Globus pallidus (tissue), 1 donor: Measurements from ENCODE around the gene RNF113B.

Experiments
- DNase-seq: peaks from one replicate; pipeline ENCODE4 v3.0.0-alpha.2; 2015; ENCODE audit warnings: low spot score

Gene RNF113B

DNA sequence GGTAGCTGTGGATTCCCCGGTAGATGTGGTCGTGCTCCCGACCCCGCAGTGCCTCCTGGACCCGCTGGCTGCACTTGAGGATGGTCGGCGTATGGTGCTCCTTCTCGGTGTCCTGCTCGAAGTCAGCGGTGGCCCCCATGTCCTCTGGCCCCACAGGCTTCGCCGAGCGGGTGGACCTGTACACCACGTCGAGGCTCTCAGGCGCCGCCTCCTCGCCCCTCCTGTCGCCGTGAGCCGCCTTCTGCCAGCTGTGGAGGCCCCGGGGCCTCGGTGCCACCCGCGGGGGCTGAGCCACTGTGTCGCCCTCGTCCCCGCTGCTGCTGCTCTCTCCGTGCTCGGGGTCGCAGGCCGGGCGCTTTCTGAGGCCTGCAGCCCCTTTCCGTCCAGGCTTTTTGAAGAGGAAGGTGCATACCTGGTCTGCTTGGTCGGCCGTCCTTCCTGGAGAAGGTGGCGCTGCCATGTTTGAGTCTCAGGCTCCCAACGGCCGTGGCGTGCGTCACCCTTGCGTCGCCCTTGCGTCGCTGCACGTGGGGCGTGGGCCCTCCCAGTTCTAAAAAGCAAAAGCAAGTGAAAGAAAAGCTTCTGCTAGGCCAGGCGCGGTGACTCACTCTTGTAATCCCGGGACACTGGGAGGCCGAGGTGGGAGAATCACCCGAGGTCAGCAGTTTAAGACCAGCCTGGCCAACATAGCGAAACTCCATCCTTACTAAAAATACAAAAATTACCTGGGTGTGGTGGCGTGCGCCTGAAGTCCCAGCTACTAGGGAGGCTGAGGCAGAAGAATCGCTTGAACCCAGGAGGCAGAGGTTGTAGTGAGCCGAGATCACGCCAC is at the start of gene RNF113B:
Gene RNF113B, minus strand, starts transcription at position 493 of the 832 bp plus-strand sequence. Its CDS starts 33 bp downstream, at position 460.
- no peak for DNase-seq

- DNase-seq = no peak
Measured at GRCh38 chr13:98226496-98226895, 49.4 kb upstream of the RNF113B start.

DNA sequence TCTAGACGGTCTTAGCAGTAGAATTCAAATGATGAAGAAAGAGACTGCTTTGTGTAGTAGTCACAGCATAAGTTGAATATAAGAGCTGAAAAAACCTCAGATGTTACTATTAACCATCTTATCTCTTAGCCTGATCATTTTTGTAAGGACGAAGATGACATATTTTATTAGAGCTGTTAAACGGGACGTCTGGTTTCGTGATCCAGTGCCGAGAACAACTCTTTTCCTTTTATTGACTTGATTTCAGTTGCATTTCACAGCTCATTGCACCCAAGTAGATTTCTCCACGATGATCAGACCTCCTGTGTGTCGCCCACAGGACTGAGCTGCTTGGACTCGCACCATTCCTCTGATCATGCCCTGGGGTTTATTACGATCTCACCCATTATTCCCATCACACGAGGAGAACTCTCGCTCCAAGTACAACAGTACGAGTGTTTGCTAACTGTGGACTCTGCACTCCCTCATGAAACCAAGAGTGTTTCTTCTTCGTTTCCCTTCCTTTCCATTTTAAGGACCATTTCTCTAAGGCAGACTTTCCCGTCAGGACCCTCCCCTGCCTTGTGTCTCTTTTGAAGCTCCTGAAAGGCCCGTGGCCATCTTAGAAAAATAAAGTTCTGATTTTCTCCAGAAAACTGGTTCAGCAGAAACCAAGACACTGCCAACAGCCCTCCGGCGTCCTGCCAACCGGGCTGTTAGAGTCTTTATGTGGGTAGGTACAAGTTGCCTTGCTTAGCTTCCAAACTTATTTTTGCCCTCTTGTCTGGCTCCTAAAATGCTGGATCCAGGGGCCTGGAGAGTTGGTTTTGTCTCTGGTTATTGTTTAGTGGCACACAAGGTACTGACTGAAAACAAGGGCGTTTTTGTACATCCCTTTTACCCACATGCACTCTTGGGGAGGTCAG is 48.2 kb upstream of the RNF113B start:
- DNase-seq = peak; percentile 64

DNA sequence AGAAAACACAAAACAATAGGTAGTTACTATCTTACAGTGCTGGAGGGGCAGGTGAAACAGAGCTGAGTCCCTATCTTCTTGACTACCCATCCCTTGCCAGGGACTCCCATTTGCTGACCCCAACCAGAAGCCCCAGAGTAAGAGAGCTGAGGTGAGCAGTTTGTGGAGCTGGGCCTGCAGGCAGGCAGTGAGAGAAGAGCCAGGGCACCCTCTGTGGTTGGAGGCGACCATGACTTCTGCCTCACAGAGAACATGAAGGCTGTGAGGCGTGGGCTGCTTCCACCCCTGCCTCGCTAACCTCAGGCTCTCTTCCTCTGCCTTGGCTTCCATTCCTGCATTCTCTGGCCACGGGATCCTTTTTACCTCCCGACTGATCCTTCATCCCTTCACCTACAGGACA is 47.5 kb upstream of the RNF113B start:
- DNase-seq = no peak

- DNase-seq = no peak
Measured at GRCh38 chr13:98223741-98224140, 46.7 kb upstream of the RNF113B start.

DNA sequence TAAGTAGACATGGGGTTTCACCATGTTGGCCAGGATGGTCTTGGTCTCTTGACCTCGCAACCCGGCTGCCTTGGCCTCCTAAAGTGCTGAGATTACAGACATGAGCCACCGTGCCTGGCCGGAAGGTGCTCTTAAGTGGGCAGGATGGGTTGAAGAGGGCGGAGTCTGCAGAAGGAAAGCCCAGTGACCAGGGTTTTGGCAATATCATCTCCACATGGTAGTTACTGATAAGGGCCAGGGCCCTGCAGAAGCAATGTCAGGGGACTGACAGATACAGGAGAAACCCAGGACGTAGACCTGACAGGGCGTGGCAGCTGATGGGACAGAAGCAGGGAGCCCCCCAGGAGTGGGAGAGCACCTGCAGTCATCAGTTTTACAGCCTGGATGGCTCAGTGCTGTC is 45.7 kb upstream of the RNF113B start:
- DNase-seq = no peak

DNA sequence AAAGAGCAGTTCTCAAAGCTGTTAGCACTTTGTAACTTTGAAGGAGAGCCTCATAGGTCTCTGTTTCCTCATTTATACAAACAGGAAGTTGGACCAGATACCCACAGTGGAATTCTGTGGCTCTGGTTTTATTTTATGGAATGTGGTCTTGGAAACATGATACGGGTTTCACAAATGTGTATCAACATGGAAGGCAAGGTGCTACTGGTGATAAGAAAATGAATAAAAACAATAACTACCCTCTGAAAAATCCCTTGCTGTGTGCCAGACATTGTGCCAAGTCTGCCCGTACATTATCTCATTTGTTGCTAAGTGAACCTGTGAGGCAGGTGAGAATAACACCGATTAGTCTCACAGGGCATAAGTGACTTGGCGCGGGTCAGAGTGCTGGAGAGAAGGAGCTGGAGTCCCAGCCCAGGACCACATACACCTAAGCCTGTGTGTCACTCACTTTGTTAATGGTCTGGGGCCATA is 45.0 kb upstream of the RNF113B start:
- DNase-seq = no peak

- DNase-seq = peak; percentile 28
Measured at GRCh38 chr13:98221234-98221633, 44.2 kb upstream of the RNF113B start.

DNA sequence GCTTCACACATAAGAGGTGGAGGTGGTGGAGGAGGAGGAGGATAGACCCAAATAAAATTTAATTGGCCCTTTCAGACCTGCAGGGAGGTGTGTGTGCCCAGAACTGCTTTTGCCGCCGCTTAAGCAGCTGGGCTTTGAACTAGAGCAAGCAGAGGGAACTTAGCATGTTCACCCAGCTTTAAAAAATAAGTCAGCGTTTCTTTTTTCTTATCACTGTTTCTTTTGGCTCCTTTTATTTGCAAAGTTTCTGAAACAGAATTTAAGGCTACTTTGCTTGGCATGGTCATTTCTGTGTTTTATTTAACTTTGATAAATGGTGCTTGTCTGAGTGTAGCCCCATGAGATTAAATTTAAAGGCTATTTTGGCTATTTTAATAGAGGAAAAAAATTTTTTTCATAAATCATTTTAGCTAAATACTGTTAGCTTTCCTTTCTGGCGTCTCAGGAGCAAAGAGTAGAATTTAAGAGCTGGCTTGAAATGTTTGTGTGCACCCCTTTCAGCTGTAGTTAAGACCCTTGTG is 43.3 kb upstream of the RNF113B start:
- no peak for DNase-seq

GRCh38 chr13:98219685-98220084 is 42.6 kb upstream of the RNF113B start:
- DNase-seq = no peak

GRCh38 chr13:98217597-98217996 is 40.5 kb upstream of the RNF113B start:
- DNase-seq = no peak

GRCh38 chr13:98216711-98217285 is 39.7 kb upstream of the RNF113B start:
- DNase-seq = no peak

DNA sequence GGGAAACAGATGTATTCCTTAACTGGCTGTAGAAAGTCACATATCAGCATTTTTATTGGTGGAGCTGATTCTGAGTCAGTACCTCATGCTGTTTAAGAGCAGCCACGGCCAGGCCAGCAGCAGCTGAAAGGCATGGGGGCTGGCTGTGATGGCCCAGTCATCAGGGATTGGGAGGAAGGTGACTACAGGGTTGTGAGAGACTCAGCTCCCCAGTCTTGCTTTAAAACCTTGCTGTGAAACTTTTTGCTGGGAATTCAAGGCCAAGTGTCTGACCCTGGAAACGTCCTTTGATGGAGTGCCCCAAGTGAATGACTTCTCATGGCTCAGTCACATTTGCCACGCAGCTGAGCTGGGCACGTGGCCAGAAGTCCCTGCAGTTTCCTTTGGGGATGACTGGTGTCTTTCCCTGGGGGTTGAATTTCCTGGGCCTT is 39.1 kb upstream of the RNF113B start:
- DNase-seq = no peak

DNA sequence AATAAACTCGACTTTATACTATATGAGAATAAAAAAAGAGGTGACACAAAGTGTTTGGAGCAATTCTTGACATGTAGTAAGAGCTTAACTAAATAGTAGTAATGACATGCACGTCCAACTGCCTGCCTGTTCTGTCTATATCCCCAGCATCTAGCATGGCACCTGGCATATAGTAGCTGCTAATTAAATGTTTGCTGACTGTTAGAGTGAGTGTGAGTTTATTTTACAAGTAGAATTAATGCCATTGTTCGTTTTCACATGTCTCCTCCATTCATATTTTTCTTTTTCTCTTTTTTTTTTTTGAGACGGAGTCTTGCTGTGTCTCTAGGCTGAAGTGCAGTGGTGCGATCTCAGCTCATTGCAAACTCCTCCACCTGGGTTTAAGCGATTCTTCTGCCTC is 38.4 kb upstream of the RNF113B start:
- DNase-seq = no peak

- DNase-seq = no peak
Measured at GRCh38 chr13:98214707-98215106, 37.6 kb upstream of the RNF113B start.

GRCh38 chr13:98214008-98214643 is 37.1 kb upstream of the RNF113B start:
- DNase-seq = no peak

GRCh38 chr13:98213354-98213753 is 36.3 kb upstream of the RNF113B start:
- no peak for DNase-seq

GRCh38 chr13:98212763-98213162 is 35.7 kb upstream of the RNF113B start:
- DNase-seq = no peak

DNA sequence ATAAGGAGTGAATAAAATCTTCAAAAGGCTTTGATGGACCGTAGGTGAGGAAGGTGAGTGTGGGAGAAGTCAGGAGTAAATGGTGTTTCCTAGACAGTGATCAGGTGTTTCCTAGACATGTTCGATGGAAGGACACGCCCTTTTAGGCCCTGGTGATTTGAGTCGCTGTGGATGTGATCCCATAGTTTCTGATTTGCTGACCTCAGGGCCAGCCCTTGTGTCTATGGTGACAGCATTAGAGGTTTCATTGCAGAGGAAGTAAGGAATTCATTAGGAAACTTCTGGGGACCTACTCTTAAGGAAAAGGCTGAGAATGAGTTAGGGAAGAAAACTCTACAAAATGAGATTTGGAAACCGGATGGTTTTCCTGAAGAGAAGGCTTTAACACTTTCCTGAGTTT is 31.5 kb upstream of the RNF113B start:
- DNase-seq = no peak

- DNase-seq = no peak
Measured at GRCh38 chr13:98207416-98207815, 30.3 kb upstream of the RNF113B start.

DNA sequence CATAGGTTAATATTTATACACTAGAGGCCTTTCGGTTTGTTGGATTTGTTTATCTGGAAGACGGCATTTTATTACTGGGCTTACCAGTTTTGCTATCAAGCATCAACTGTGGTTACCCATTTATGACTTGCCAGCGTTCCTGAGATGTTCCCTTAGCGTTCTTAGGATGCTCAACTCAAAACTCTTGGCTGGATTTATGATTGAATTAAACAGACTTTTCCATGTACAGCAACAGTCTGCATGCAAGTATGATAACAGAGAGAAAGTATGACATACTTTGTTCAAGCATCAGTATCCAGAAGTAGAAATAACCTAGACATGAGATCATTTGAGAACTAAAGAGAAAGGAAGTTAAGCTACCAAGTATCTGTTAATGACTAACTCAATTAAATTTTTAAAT is 29.9 kb upstream of the RNF113B start:
- no peak for DNase-seq

DNA sequence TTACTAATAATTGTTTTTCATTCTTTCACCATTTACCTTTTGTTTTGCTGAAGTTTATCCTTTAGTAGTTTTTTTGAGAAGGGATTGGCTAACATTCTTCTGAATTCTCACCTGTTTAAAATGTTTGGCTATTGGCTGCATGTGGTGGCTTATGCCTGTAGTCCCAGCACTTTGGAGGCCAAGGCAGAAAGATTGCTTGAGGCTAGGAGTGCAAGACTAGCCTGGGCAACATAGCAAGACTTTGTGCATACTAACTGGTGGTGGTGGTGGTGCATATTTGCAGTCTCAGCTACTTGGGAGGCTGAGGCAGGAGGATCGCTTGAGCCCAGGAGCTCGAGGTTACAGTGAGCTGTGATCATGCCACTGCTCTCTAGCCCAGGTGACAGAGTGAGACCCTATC is 27.5 kb upstream of the RNF113B start:
- DNase-seq = no peak
